DND-41 (cell line): ENCODE measurements around the gene TFRC.
"Not testable (repeated sequence)": the region's sequence is repeated elsewhere in the genome, so short reads cannot be mapped to it uniquely, and the experiment has no call there.

Experiments used
- ATAC-seq: fragments of 200-7000 bp; cut with Tn5 transposase; 3 replicates; pipeline ENCODE4 v1.9.1; 2021; ENCODE audit warnings: low read depth; ENCODE audit not compliant: insufficient read depth
- DNase-seq: peaks from one replicate; pipeline ENCODE4 v3.0.0-alpha.2; 2020
- H2AFZ ChIP-seq: 2 replicates; pipeline ENCODE4 v1.6.0; 2012; ENCODE audit warnings: low read depth, low read length
- H3K27ac ChIP-seq: 2 replicates; pipeline ENCODE4 v1.5.1; 2012; ENCODE audit warnings: low read length, inconsistent platforms
- H3K27me3 ChIP-seq: fragments of 200-600 bp; sonication (generic); 2 replicates; pipeline ENCODE4 v1.6.0; 2012; ENCODE audit warnings: low read length, mild to moderate bottlenecking, inconsistent platforms; ENCODE audit not compliant: insufficient read depth, poor library complexity
- H3K36me3 ChIP-seq: 2 replicates; pipeline ENCODE4 v1.5.1; 2012; ENCODE audit warnings: low read length, inconsistent platforms; ENCODE audit not compliant: insufficient read depth
- H3K4me1 ChIP-seq: 2 replicates; pipeline ENCODE4 v1.5.1; 2012; ENCODE audit warnings: mild to moderate bottlenecking, low read length; ENCODE audit not compliant: insufficient read depth
- H3K4me2 ChIP-seq: 2 replicates; pipeline ENCODE4 v1.6.0; 2012; ENCODE audit warnings: mild to moderate bottlenecking, moderate library complexity, low read length, inconsistent platforms; ENCODE audit not compliant: insufficient read depth
- H3K4me3 ChIP-seq, 2 experiments: fragments of 200-600 bp in 1 of 2; shearing (Covaris generic) in 1 of 2; 2 replicates each; pipeline ENCODE4 v1.5.1; 2012 to 2016; ENCODE audit warnings: inconsistent platforms in 2 of 2, low read length in 2 of 2, mild to moderate bottlenecking in 2 of 2, low read depth in 1 of 2, moderate library complexity in 1 of 2
- H3K79me2 ChIP-seq: 2 replicates; pipeline ENCODE4 v1.6.0; 2012; ENCODE audit warnings: low read length, inconsistent platforms; ENCODE audit not compliant: insufficient read depth
- H3K9ac ChIP-seq: 2 replicates; pipeline ENCODE4 v1.6.0; 2012; ENCODE audit warnings: low read depth, mild to moderate bottlenecking, inconsistent platforms, low read length, moderate library complexity
- H3K9me3 ChIP-seq: 2 replicates; pipeline ENCODE4 v1.5.1; 2012; ENCODE audit warnings: low read length, moderate library complexity, mild to moderate bottlenecking, inconsistent platforms; ENCODE audit not compliant: insufficient read depth, severe bottlenecking
- H4K20me1 ChIP-seq: 2 replicates; pipeline ENCODE4 v1.6.0; 2012; ENCODE audit warnings: low read length; ENCODE audit not compliant: insufficient read depth
- EZH2 ChIP-seq: IDR thresholded peaks from 3 replicates; pipeline ENCODE4 v1.6.1; 2012; ENCODE audit warnings: borderline replicate concordance, low read depth, mild to moderate bottlenecking, moderate library complexity, low read length, inconsistent platforms; ENCODE audit not compliant: severe bottlenecking
- TF ChIP-seq, protein P1 (sequence below): IDR thresholded peaks from 2 replicates; pipeline ENCODE4 v1.5.1; 2012; ENCODE audit warnings: borderline replicate concordance, low read length, moderate library complexity, mild to moderate bottlenecking; ENCODE audit not compliant: poor library complexity, severe bottlenecking; ENCODE audit errors: extremely low read depth

The TFRC gene

GRCh38 chr3:196007744-196008335 lies 74.0 kb downstream of the TFRC start:
- ATAC-seq (no peak), DNase-seq (no peak)
- H4K20me1 ChIP-seq: no peaks in the 10 kb centered on the region

GRCh38 chr3:196005338-196005737 lies 76.6 kb downstream of the TFRC start:
- H3K27ac ChIP-seq, ATAC-seq, H3K79me2 ChIP-seq, H3K27me3 ChIP-seq, H2AFZ ChIP-seq, H3K36me3 ChIP-seq, H3K9me3 ChIP-seq, H3K4me1 ChIP-seq, H4K20me1 ChIP-seq, H3K9ac ChIP-seq, DNase-seq, H3K4me3 ChIP-seq, H3K4me2 ChIP-seq: not testable (repeated sequence)

More at GRCh38 chr3:196007744-196008335, 74.0 kb downstream of the TFRC start:
- Histone ChIP-seq H3K27ac (no peak overlapping the region), H3K9ac (no peak overlapping the region), H3K4me3 (no peak overlapping the region), H3K27me3 (no peaks in the 10 kb centered on the region), H3K79me2 (no peaks in the 10 kb centered on the region), H3K4me2 (no peak overlapping the region), H3K9me3 (no peaks in the 10 kb centered on the region), H2AFZ (no peak overlapping the region), H3K36me3 (no peaks in the 10 kb centered on the region), H3K4me1 (no peaks in the 10 kb centered on the region)
- TF ChIP-seq, protein P1, sequence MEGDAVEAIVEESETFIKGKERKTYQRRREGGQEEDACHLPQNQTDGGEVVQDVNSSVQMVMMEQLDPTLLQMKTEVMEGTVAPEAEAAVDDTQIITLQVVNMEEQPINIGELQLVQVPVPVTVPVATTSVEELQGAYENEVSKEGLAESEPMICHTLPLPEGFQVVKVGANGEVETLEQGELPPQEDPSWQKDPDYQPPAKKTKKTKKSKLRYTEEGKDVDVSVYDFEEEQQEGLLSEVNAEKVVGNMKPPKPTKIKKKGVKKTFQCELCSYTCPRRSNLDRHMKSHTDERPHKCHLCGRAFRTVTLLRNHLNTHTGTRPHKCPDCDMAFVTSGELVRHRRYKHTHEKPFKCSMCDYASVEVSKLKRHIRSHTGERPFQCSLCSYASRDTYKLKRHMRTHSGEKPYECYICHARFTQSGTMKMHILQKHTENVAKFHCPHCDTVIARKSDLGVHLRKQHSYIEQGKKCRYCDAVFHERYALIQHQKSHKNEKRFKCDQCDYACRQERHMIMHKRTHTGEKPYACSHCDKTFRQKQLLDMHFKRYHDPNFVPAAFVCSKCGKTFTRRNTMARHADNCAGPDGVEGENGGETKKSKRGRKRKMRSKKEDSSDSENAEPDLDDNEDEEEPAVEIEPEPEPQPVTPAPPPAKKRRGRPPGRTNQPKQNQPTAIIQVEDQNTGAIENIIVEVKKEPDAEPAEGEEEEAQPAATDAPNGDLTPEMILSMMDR: no peak
- no peak for TF ChIP-seq EZH2

DNA sequence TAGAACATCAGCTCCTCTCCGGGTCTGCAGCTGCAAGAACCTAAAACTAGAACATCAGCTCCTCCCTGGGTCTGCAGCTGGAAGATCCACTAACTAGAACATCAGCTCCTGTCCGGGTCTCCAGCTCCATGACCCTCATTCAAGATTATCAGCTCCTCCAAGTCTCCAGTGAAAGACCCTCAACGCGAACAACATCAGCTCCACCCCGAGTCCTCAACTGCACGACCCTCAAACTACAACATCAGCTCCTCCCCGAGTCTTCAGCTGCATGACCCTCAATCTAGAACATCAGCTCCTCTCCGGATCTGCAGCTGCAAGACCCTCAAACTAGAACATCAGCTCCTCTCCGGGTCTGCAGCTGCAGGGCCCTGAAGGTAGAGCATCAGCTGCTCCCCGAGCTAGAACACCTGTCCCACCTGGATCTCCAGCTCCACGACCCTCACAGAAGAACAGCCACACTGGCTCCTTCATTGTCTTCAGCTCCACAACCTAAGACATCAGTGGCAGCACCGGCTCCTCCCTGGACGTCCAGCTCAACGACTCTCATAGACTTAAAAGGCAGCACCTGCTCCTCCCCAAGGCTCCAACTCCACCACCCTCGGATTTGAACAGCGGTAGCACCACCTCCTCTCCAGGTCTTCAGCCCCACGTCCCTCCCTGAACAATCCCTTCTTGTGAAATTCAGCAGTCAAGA lies 77.4 kb downstream of the TFRC start:
- not testable (repeated sequence) for H3K4me1 ChIP-seq, H3K4me2 ChIP-seq, H3K9me3 ChIP-seq, H3K27me3 ChIP-seq, H3K9ac ChIP-seq, H3K27ac ChIP-seq, H3K36me3 ChIP-seq, DNase-seq, H3K4me3 ChIP-seq, H3K79me2 ChIP-seq, H2AFZ ChIP-seq, H4K20me1 ChIP-seq, ATAC-seq

- H3K9ac ChIP-seq: no peak overlapping the region
- no peaks in the 10 kb centered on the region for H3K9me3 ChIP-seq
- H2AFZ ChIP-seq: no peak overlapping the region
- H3K4me2 ChIP-seq: no peak overlapping the region
- no peaks in the 10 kb centered on the region for H4K20me1 ChIP-seq
- no peaks in the 10 kb centered on the region for H3K36me3 ChIP-seq
- no peak for DNase-seq
- H3K4me1 ChIP-seq: no peaks in the 10 kb centered on the region
- H3K27me3 ChIP-seq: no peaks in the 10 kb centered on the region
- TF ChIP-seq, protein P1: no peak
- TF ChIP-seq EZH2: no peak
- no peak overlapping the region for H3K4me3 ChIP-seq
- H3K79me2 ChIP-seq: no peaks in the 10 kb centered on the region
- H3K27ac ChIP-seq: no peak overlapping the region
- no peak for ATAC-seq
These were observed 78.3 kb downstream of the TFRC start for GRCh38 chr3:196003611-196004010.

DNA sequence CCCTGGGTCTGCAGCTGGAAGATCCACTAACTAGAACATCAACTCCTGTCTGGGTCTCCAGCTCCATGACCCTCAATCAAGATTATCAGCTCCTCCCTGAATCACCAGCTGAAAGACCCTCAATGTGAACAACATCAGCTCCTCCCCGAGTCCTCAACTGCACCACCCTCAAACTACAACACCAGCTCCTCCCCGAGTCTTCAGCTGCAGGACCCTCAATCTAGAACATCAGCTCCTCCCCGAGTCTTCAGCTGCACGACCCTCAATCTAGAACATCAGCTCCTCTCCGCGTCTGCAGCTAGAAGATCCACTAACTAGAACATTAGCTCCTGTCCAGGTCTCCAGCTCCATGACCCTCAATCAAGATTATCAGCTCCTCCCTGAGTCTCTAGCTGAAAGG lies 79.2 kb downstream of the TFRC start:
- not testable (repeated sequence) for ATAC-seq, H3K79me2 ChIP-seq, H3K4me2 ChIP-seq, H3K9me3 ChIP-seq, H3K27ac ChIP-seq, DNase-seq, H3K36me3 ChIP-seq, H3K4me3 ChIP-seq, H3K4me1 ChIP-seq, H3K9ac ChIP-seq, H3K27me3 ChIP-seq, H4K20me1 ChIP-seq, H2AFZ ChIP-seq

DNA sequence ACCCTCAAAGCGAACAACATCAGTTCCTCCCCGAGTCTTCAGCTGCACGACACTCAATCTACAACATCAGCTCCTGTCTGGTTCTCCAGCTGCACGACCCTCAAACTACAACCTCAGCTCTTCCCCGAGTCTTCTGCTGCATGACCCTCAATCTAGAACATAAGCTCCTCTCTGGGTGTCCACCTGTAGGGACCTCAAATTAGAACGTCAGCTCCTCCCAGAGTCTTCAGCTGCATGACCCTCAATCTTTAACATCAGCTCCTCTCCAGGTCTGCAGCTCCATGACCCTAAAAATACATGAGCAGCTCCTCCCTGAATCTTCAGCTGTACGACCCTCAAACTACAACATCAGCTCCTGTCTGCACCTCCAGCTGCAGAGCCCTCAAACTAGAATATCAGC lies 80.7 kb downstream of the TFRC start:
- H3K9me3 ChIP-seq, H3K4me1 ChIP-seq, ATAC-seq, H2AFZ ChIP-seq, H4K20me1 ChIP-seq, H3K27ac ChIP-seq, H3K4me2 ChIP-seq, H3K27me3 ChIP-seq, DNase-seq, H3K4me3 ChIP-seq, H3K36me3 ChIP-seq, H3K79me2 ChIP-seq, H3K9ac ChIP-seq: not testable (repeated sequence)
